ENCODE results near the gene CMPK1.

GRCh38 chr1:47388891-47389238 is 55.3 kb downstream of the CMPK1 start:
- TF ChIP-seq REST (IDR thresholded peaks at IDR 0.05; ENCODE audit: borderline replicate concordance) (no peak), SMC3 (conservative IDR thresholded peaks at IDR 0.05; ENCODE audit: poor library complexity) (peak; percentile 55), CTCF (IDR thresholded peaks at IDR 0.05; ENCODE audit: poor library complexity, severe bottlenecking) (peak; percentile 60), RAD21 (conservative IDR thresholded peaks at IDR 0.05) (peak; percentile 59), EP300 (conservative IDR thresholded peaks at IDR 0.05; ENCODE audit: poor library complexity, severe bottlenecking) (no peak)
